Smooth muscle cell (in vitro differentiated cells): Measurements from ENCODE around the gene RFX7. TPM values are rescaled to one million over a fixed set of nuclear protein-coding genes. Genes with fewer than 3 reads are reported as not detected.

Source experiments
- DNase-seq: peaks from one replicate; lab custom pipeline; 2025; ENCODE audit not compliant: unreplicated experiment; lab: John Stamatoyannopoulos, UW
- H2AFZ ChIP-seq: fragments of 200-600 bp; sonication (generic); 2 replicates; pipeline ENCODE4 v1.6.0; 2016; ENCODE audit warnings: antibody characterized with exemption, low read depth, mild to moderate bottlenecking
- H3F3A ChIP-seq: fragments of 200-600 bp; sonication (generic); 2 replicates; pipeline ENCODE4 v1.6.0; 2017; ENCODE audit warnings: antibody characterized with exemption, low read depth
- H3K27ac ChIP-seq: fragments of 200-600 bp; sonication (generic); 2 replicates; pipeline ENCODE4 v1.5.1; 2016; ENCODE audit warnings: low read depth, mild to moderate bottlenecking
- H3K27me3 ChIP-seq: fragments of 200-600 bp; sonication (generic); 2 replicates; pipeline ENCODE4 v1.6.1; 2016; ENCODE audit warnings: low read depth, mild to moderate bottlenecking
- H3K36me3 ChIP-seq: fragments of 200-600 bp; sonication (generic); 2 replicates; pipeline ENCODE4 v1.5.1; 2016; ENCODE audit warnings: low read depth
- H3K4me1 ChIP-seq: fragments of 200-600 bp; sonication (generic); 2 replicates; pipeline ENCODE4 v1.5.1; 2016; ENCODE audit warnings: low read depth
- H3K4me2 ChIP-seq: fragments of 200-600 bp; sonication (generic); 2 replicates; pipeline ENCODE4 v1.6.0; 2016; ENCODE audit warnings: mild to moderate bottlenecking
- H3K4me3 ChIP-seq: fragments of 200-600 bp; sonication (generic); 2 replicates; pipeline ENCODE4 v1.5.1; 2016; ENCODE audit warnings: mild to moderate bottlenecking
- H3K79me2 ChIP-seq: fragments of 200-600 bp; sonication (generic); 2 replicates; pipeline ENCODE4 v1.6.0; 2016; ENCODE audit warnings: low read depth, mild to moderate bottlenecking
- H3K9ac ChIP-seq: fragments of 200-600 bp; sonication (generic); 2 replicates; pipeline ENCODE4 v1.6.0; 2016; ENCODE audit warnings: low read depth
- H3K9me3 ChIP-seq: fragments of 200-600 bp; sonication (generic); replicated peaks from 2 replicates; pipeline ENCODE4 v1.5.1; 2016; ENCODE audit warnings: low read depth
- H4K20me1 ChIP-seq: fragments of 200-600 bp; sonication (generic); 2 replicates; pipeline ENCODE4 v1.6.0; 2016; ENCODE audit warnings: low read depth
- CTCF ChIP-seq: fragments of 200-600 bp; sonication (generic); IDR thresholded peaks from 2 replicates; pipeline ENCODE4 v1.5.1; 2017; ENCODE audit warnings: borderline replicate concordance, mild to moderate bottlenecking, antibody characterized with exemption; ENCODE audit not compliant: insufficient read depth, poor library complexity, severe bottlenecking
- WGBS: methylation state at CpG from one replicate; pipeline ENCODE4 v1.1.7; 2016; ENCODE audit warnings: low lambda C conversion rate; 5-methylcytosine and 5-hydroxymethylcytosine counted together
- polyA plus RNA-seq: library from polyadenylated mRNA; unstranded; fragments of >200 nt; fragmentation: Nextera tagmentation; extraction: Ambion mirVana; gene quantifications from 2 replicates; pipeline ENCODE4 v1.2.1, GENCODE V29; 2016
- total RNA-seq: library from RNA; depleted of rRNA; stranded (reverse); fragments of >200 nt; gene quantifications from 2 replicates; pipeline ENCODE4 v1.2.3, GENCODE V29; 2014

RFX7 gene
- total and polyA plus RNA-seq, 2 experiments from 2014 or later, result 7.7 to 18.5 TPM

GRCh38 chr15:56241374-56242105 lies 2.1 kb downstream of the RFX7 start:
- WGBS, result 49% methylated on average over 5 of the region's 5 CpGs
- Histone ChIP-seq H3K4me1 (peaks cover 43% of the 10 kb centered on the region), H4K20me1 (peaks cover 41% of the 10 kb centered on the region), H3K27me3 (no peaks in the 10 kb centered on the region), H3K4me3 (peak overlapping the region; percentile 95), H3K27ac (peak overlapping the region; percentile 42), H3F3A (no peaks in the 10 kb centered on the region), H2AFZ (no peak overlapping the region), H3K79me2 (peaks cover 70% of the 10 kb centered on the region), H3K36me3 (no peaks in the 10 kb centered on the region), H3K4me2 (peak overlapping the region; percentile 99), H3K9me3 (no peaks in the 10 kb centered on the region), H3K9ac (peak overlapping the region; percentile 88)
- no peak for TF ChIP-seq CTCF
- no peak for DNase-seq

GRCh38 chr15:56240390-56240789 lies 3.3 kb downstream of the RFX7 start:
- Histone ChIP-seq H2AFZ (no peak overlapping the region), H3K27ac (peak overlapping the region; percentile 61), H3K79me2 (peaks cover 81% of the 10 kb centered on the region), H3K4me3 (peak overlapping the region; percentile 95), H3F3A (no peaks in the 10 kb centered on the region), H3K4me2 (peak overlapping the region; percentile 99), H3K27me3 (no peaks in the 10 kb centered on the region), H3K9me3 (no peaks in the 10 kb centered on the region), H3K9ac (peak overlapping the region; percentile 18), H4K20me1 (peaks cover 50% of the 10 kb centered on the region), H3K36me3 (no peaks in the 10 kb centered on the region), H3K4me1 (peaks cover 38% of the 10 kb centered on the region)
- no peak for DNase-seq
- TF ChIP-seq CTCF, result no peak

GRCh38 chr15:56236197-56236596 lies 7.5 kb downstream of the RFX7 start:
- Histone ChIP-seq H2AFZ (no peak overlapping the region), H3K79me2 (peaks cover 100% of the 10 kb centered on the region), H3K36me3 (peaks cover 13% of the 10 kb centered on the region), H3K9ac (no peak overlapping the region), H4K20me1 (peaks cover 43% of the 10 kb centered on the region), H3K4me3 (no peak overlapping the region), H3K4me2 (no peak overlapping the region), H3K27me3 (no peaks in the 10 kb centered on the region), H3F3A (no peaks in the 10 kb centered on the region), H3K4me1 (peaks cover 15% of the 10 kb centered on the region), H3K9me3 (no peaks in the 10 kb centered on the region), H3K27ac (no peak overlapping the region)
- 77% methylated on average over 3 of the region's 3 CpGs for WGBS
- DNase-seq, result no peak
- TF ChIP-seq CTCF, result no peak

GRCh38 chr15:56234804-56235203 lies 8.9 kb downstream of the RFX7 start:
- Histone ChIP-seq H2AFZ (no peak overlapping the region), H3K27me3 (no peaks in the 10 kb centered on the region), H3K4me1 (peaks cover 1% of the 10 kb centered on the region), H3K27ac (no peak overlapping the region), H3K4me3 (no peak overlapping the region), H3K79me2 (peaks cover 100% of the 10 kb centered on the region), H4K20me1 (peaks cover 43% of the 10 kb centered on the region), H3K9me3 (no peaks in the 10 kb centered on the region), H3F3A (no peaks in the 10 kb centered on the region), H3K36me3 (peaks cover 13% of the 10 kb centered on the region), H3K9ac (no peak overlapping the region), H3K4me2 (no peak overlapping the region)
- no peak for DNase-seq
- no peak for TF ChIP-seq CTCF
- 97% methylated on average over 4 of the region's 4 CpGs for whole genome bisulfite sequencing
